GM18519 (cell line): Measurements from ENCODE around the gene SREK1IP1.
"Not testable (repeated sequence)": the region's sequence is repeated elsewhere in the genome, so short reads cannot be mapped to it uniquely, and the experiment has no call there.

Source experiments
- ATAC-seq: cut with Tn5 transposase; IDR thresholded peaks from one replicate; pipeline ENCODE4 v1.9.1; 2021; ENCODE audit warnings: mild to moderate bottlenecking, moderate library complexity; ENCODE audit not compliant: unreplicated experiment, low FRiP score

Gene SREK1IP1

GRCh38 chr5:64765804-64766504 is 2.5 kb downstream of the SREK1IP1 start:
- no peak for ATAC-seq

GRCh38 chr5:64763948-64764503 is 4.5 kb downstream of the SREK1IP1 start:
- no peak for ATAC-seq

GRCh38 chr5:64759960-64760660 is 8.4 kb downstream of the SREK1IP1 start:
- no peak for ATAC-seq

GRCh38 chr5:64758901-64759300 is 9.6 kb downstream of the SREK1IP1 start:
- no peak for ATAC-seq

DNA sequence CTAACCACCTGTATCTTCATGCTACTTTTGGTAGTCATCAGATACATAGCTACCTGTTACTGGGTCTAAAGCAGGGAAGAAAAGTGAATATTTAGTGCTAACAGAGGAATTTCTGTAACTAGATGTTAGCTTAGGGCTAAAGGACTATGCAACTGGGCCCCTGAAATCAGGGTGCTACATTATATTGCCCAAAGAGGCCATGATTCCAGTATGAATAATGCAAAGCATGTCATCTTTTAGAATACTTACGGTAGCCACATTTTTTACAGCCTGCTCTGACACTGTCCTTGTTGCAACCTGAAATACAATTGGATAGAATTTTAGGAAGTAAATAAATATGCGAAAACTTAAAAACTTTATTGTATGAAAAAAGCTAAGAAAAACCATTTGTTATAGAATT is 14.4 kb downstream of the SREK1IP1 start:
- no peak for ATAC-seq

- ATAC-seq = no peak
Observed at GRCh38 chr5:64749385-64749784, 19.1 kb downstream of the SREK1IP1 start.

GRCh38 chr5:64746446-64746845 is 22.0 kb downstream of the SREK1IP1 start:
- no peak for ATAC-seq

GRCh38 chr5:64744914-64745313 is 23.6 kb downstream of the SREK1IP1 start:
- ATAC-seq = no peak

DNA sequence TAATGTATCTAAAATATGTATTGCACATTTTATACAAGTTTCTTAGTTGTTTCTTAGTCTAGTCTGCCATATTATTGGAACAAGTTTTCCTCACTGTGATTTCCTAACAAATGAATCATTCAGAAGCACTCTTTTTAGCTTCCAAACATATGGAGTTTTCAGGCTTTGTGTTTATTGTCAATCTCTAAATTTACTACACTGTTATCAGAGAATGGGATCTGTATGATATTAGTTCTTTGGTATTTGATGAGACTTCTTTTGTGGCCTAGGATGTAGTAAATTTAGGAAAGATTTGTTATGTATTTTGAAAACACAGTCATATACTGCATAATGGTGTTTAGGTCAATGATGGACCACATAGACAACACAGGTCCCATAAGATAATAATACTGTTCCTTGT is 25.7 kb downstream of the SREK1IP1 start:
- no peak for ATAC-seq

DNA sequence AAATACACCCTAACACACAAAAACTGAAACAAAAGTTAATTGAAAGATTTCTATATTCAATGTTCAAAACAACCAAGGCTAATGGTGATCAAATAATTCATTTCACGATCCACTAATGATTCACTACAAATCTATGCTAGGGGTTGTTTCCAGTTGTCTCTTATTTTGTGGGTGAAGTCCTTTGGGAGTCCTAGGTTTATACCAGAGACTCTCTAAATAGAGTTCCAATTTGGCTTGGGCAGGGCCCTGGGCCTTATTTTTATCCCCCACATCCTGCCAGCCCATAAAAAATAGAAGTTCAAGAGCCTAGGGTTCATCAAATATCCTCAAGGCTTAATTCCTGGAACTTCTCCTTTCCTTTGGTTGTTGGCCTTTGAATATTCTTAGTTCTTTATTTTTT is 26.1 kb downstream of the SREK1IP1 start:
- ATAC-seq = no peak

DNA sequence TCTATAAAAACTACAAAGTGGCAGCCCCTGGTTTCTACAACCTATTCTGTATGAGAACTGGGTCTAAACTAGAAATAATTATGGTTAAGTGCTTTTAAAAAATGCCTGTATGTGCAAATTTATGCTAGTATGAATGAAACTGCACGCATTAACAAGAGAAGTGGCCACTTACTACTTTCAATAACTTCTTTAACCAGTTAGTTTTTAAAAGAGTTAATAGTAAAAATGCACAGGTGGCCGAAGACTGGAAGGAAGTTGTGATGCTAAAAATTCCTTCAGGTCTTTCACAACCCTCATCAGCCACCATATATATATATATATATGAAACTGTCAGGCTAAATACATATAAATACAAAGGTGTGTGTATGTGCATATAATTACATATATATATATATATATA is 41.3 kb downstream of the SREK1IP1 start:
- ATAC-seq = no peak

DNA sequence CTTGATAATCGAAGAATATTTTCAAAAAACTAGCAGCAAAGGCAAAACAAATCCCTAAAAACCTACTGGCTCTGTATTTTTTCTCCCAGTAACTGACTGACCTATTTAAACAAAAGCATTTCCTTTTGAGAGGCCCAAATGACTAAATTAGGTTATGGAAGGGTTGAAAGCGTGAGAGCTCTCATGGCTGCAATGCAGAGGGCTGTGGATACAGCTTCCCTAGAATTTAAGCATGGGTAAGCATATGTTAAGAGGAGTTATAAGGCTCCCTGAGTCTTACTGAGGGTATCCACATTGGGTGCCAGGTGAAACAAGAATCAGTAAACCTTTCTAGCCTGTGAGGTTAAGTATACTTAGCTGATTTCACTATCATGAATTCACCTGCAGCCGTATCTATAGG is 45.9 kb downstream of the SREK1IP1 start:
- ATAC-seq = no peak

DNA sequence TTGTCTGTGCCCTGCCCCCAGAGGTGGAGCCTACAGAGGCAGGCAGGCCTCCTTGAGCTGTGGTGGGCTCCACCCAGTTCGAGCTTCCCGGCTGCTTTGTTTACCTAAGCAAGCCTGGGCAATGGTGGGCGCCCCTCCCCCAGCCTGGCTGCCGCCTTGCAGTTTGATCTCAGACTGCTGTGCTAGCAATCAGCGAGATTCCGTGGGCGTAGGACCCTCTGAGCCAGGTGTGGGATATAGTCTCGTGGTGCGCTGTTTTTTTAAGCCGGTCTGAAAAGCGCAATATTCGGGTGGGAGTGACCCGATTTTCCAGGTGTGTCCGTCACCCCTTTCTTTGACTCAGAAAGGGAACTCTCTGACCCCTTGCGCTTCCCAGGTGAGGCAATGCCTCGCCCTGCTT is 54.0 kb downstream of the SREK1IP1 start:
- ATAC-seq = not testable (repeated sequence)

GRCh38 chr5:64707191-64707590 is 61.3 kb downstream of the SREK1IP1 start:
- no peak for ATAC-seq

DNA sequence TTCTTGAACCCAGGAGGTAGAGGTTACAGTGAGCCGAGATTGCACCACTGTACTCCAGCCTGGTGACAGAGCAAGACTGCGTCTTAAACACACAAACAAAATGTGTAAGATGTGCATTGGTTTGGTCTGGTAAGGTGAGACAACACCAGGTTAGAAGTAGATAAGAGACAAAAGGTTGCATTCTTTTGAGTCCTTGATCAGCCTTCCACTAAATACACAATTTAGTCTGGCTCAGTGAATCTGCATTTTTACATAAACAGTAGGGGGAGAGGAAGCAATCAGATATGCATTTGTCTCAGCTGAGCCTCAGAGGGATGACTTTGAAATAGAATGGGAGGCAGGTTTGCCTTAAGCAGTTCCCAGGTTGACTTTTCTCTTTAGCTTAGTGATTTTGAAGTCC is 62.4 kb downstream of the SREK1IP1 start:
- not testable (repeated sequence) for ATAC-seq

GRCh38 chr5:64700765-64701164 is 67.7 kb downstream of the SREK1IP1 start:
- no peak for ATAC-seq

DNA sequence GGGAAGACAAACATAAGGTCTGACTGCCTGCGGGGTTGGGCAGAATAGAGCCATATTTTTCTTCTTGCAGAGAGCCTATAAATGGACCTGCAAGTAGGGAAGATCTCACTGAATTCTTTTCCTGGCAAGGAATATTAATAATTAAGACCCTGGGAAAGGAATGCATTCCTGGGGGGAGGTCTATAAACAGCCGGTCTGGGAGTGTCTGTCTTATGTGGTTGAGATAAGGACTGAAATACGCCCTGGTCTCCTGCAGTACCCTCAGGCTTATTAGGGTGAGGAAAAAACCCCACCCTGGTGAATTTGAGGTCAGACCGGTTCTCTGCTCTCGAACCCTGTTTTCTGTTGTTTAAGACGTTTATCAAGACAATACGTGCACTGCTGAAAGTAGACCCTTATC is 72.1 kb downstream of the SREK1IP1 start:
- ATAC-seq = not testable (repeated sequence)

- ATAC-seq = no peak
Observed at GRCh38 chr5:64693636-64694035, 74.9 kb downstream of the SREK1IP1 start.

DNA sequence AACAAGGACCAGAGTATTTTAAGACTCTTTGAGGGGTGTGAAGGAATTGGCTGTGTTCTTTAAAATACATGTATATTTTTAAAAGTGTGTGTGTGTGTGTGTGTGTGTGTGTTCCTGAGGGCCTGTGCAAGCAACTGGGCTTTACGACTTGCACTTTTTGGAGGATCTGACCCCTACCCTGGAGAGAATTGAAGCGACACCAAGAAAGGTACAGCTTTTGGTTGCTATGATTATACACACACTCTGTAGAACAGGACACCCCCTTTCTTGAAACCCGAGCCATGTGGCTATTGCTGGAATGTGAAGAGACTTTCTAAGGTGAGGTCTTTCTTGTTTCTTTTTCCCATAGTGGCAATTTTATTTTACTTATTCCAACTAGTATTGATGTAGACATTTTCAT is 77.2 kb downstream of the SREK1IP1 start:
- ATAC-seq = no peak

- ATAC-seq = no peak
Observed at GRCh38 chr5:64690417-64691151, 77.9 kb downstream of the SREK1IP1 start, which contains the start of gene SHISAL2B. Gene SHISAL2B (plus strand): TSS chr5:64690503. CDS start chr5:64690624, 121 bp downstream.

- no peak for ATAC-seq
Observed at GRCh38 chr5:64690104-64690416, 78.4 kb downstream of the SREK1IP1 start.
